HUDEP-2 (cell line): ENCODE measurements around the gene PLCH2.

Experiments used
- DNase-seq, 76 experiments: peaks; one replicate each; lab custom pipeline; 2025; ENCODE audit not compliant: unreplicated experiment in 76 of 76; lab: John Stamatoyannopoulos, UW

Gene PLCH2

GRCh38 chr1:2497891-2498290 lies 21.8 kb downstream of the PLCH2 start:
- no peak for DNase-seq

GRCh38 chr1:2498648-2499047 lies 22.6 kb downstream of the PLCH2 start:
- no peak for DNase-seq

- no peak for DNase-seq
Observed at GRCh38 chr1:2499260-2499659, 23.2 kb downstream of the PLCH2 start.

GRCh38 chr1:2499986-2500596 lies 24.0 kb downstream of the PLCH2 start:
- no peak for DNase-seq

- DNase-seq = no peak
Observed at GRCh38 chr1:2501041-2501819, 25.1 kb downstream of the PLCH2 start.

- no peak for DNase-seq
Observed at GRCh38 chr1:2501820-2502119, 25.7 kb downstream of the PLCH2 start.

GRCh38 chr1:2502210-2502609 lies 26.1 kb downstream of the PLCH2 start:
- no peak for DNase-seq

- no peak for DNase-seq
Observed at GRCh38 chr1:2502661-2503553, 26.8 kb downstream of the PLCH2 start.

GRCh38 chr1:2503554-2504224 lies 27.6 kb downstream of the PLCH2 start:
- DNase-seq = no peak

- no peak for DNase-seq
Observed at GRCh38 chr1:2504225-2504948, 28.3 kb downstream of the PLCH2 start.

GRCh38 chr1:2504949-2505272 lies 28.8 kb downstream of the PLCH2 start:
- no peak for DNase-seq

GRCh38 chr1:2505461-2505994 lies 29.4 kb downstream of the PLCH2 start:
- no peak for DNase-seq

GRCh38 chr1:2506007-2506860 lies 30.1 kb downstream of the PLCH2 start:
- no peak for DNase-seq

- DNase-seq = no peak
Observed at GRCh38 chr1:2506901-2507565, 30.9 kb downstream of the PLCH2 start.

- DNase-seq = no peak
Observed at GRCh38 chr1:2507744-2508155, 31.7 kb downstream of the PLCH2 start.

- no peak for DNase-seq
Observed at GRCh38 chr1:2508180-2508579, 32.1 kb downstream of the PLCH2 start.

GRCh38 chr1:2508751-2509150 lies 32.7 kb downstream of the PLCH2 start:
- DNase-seq = no peak

- no peak for DNase-seq
Observed at GRCh38 chr1:2509589-2509988, 33.5 kb downstream of the PLCH2 start.
